GM19438 (cell line): ENCODE results near the gene GLP1R.

Experiments
- ATAC-seq: cut with Tn5 transposase; IDR thresholded peaks from one replicate; pipeline ENCODE4 v1.9.1; 2021; ENCODE audit warnings: low read depth; ENCODE audit not compliant: unreplicated experiment

Gene GLP1R

DNA sequence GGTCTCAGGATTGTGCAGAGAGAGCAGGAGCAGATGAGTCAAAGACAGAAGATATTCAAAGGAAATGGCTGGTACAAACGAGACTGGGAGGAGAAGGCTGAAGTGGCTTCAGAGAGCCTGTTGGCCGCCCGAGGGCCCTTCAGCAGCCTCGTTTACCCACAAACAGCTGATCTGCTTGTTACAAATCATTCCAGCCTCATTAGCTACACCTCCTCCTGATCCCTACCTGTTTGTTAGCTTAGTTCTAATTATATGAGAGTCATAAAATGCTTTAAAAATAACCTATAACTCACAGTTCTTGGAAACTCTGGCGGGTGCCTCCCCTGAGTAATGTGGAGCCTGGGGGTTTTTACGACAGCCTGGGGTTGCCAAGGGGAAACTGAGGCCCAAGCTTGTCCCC, 12.6 kb downstream of the GLP1R start:
- ATAC-seq = no peak

DNA sequence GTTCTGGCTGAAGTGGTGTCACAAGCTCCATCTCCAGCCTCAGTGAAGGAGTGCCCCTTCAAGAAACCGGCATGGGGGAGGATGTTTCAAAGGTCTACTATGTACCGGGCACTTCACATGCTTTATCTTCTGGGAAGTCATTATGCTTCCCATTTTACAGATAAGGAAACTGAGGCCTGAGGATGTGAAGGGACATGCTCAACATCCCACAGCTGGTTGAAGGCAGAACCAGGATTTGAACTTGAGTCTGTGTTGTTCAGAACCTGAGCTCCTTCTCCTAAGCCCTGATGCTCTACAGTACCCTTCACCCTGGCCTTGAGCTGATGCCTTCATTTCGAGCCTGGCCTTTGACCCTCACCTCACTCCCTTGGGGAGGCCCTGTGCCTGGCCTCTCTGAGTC, 13.0 kb downstream of the GLP1R start:
- no peak for ATAC-seq

DNA sequence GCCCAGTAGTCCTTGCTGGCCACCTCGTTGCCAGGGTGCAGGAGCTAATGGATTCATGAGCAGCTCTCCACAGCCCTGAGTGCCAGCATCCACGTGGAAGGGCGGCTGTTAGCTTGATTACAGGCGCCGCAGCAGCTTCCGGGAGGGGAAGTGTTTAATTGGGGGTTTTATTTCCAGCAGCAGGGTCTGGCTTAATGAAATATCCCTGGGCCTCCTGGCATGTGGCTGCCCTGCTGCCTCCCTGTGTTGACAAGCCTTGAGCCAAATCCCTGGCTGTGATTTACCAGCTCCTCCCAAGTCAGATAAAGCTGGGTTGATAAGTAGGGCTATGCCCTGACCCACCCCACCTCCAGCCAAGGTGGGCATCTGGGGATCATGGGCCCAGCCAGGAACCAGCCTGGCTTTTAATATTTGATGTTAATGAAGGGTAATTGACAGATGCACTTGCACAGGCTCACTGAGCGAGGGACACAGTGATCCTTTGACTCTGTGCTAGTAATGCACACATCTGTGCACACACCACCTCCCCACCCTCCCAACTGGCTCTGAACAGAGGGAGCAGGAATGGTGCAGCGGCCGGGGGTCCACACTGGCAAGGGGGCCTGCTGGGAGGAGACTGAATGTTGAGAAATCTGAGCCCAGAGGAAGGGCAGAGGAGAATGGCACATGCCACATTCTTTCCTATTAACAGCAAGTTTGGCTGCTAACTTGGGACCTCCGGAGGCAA, 13.6 kb downstream of the GLP1R start:
- ATAC-seq = no peak

DNA sequence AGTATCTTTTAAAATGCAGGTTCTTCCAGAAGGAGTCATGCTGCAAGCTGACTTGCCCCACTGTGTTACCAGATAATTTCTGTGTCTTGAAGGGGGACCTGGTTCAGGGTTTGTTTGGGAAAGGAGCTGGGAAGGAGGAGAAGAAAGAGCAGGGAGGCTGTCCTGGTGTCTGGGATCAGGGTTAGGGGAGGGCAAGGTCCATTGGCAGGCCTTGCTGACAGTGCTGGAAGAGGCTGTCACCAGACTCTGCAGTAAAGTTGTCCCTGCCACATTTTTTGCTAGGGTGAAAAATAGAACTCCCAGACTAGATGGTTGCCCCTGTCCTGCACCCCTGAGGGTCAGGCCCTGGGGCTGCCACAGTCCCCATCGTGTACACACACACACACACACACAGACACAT, 14.9 kb downstream of the GLP1R start:
- ATAC-seq = no peak

DNA sequence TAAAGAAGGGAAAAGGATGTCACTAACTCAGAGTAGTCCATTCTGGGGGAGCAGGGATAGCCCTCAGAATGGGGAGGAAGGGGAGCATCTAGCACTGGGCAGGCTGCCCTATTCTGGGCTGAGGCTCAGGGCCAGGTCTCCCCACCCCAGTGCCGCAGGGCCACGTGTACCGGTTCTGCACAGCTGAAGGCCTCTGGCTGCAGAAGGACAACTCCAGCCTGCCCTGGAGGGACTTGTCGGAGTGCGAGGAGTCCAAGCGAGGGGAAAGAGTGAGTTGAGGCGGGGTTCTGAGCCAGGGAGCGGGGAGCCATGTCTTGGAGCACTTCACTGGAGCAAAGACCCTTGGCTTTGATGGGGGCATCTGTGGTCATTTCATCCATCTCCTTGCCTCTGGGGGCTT, 17.0 kb downstream of the GLP1R start:
- ATAC-seq = no peak

DNA sequence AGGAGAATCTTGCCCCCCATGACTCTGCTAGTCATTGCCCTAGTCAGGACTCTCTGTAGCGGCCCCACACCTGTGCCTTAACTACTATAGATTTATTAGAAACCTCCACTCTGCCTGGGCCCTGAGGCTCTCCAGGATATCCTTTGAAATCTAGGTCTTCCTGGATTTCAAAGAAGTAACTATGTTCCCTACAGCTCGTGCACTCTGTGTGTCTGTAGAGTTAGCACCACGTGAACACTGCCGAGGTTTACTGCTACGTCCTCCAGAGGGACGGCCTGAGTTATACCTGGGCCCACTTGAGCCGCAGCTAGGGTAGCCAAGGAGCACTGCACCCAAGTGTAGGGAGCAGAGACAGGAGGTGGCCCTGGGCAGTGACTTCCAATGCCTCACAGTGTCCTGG, 19.8 kb downstream of the GLP1R start:
- no peak for ATAC-seq

DNA sequence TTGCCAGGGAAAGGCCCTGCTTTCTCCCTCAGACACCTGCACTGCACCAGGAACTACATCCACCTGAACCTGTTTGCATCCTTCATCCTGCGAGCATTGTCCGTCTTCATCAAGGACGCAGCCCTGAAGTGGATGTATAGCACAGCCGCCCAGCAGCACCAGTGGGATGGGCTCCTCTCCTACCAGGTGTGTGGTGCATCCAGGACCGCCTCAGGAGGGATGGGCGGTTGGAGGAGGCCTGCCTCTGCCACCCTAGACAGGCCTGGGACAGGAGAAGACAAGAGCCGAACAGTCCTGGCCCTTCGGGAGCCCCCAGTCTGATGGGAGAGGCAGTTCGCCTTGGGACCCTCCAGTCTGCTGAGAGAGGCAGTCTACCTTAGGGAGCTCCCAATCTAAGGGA, 24.2 kb downstream of the GLP1R start:
- no peak for ATAC-seq

DNA sequence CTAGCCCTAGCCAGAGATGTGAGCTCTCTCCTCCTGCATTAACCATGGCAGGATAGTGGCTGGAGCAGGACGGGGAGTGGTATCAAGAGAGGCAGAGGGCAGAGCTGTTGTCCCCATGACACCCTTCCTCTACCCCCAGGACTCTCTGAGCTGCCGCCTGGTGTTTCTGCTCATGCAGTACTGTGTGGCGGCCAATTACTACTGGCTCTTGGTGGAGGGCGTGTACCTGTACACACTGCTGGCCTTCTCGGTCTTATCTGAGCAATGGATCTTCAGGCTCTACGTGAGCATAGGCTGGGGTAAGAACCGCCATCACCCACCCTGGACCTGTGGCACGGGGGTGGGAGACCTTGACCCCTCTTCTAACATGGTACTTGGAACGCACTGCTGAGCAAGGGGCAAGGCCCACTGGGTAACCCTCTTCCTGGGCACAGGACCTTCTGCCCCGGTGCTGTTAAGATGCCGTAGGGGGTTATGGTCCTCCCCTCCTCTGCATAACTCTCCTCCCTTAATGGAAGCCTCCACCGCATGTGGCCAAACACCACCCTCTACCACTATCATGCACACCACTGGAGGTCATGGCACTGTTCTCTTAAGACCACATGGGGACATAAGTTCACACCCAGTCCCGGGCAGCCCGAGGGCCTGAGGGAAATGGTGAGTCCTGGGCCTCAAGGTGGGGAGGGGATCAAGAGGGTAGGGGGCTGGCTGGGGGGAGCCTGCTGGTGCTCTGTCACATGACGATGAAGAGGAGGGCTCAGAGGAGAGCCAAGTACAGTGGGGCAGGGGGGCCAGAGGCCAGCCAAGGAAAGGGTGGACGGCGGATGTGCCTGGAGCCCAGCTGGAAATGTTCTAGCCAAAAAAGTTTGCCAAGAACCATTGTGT, 25.1 kb downstream of the GLP1R start:
- no peak for ATAC-seq

DNA sequence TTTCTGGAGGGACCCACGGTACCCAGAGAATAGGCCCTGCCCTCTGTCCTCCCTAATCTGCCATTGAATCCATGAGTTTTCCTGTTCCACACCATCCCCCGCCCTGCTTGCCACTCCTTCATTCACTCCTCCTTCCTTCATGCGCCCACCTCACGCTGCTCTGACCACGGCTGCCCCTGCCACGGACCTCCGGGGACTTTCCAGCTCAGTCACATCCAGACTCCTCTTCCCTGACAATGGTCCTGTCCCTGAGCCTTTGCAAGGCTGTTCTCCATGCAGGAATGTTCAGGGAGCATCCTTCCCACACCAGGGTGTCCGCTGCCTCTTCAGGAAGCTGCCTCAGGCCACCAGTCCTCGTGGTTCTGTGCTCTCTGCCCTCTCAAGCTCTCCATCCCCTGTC, 25.9 kb downstream of the GLP1R start:
- ATAC-seq = no peak

DNA sequence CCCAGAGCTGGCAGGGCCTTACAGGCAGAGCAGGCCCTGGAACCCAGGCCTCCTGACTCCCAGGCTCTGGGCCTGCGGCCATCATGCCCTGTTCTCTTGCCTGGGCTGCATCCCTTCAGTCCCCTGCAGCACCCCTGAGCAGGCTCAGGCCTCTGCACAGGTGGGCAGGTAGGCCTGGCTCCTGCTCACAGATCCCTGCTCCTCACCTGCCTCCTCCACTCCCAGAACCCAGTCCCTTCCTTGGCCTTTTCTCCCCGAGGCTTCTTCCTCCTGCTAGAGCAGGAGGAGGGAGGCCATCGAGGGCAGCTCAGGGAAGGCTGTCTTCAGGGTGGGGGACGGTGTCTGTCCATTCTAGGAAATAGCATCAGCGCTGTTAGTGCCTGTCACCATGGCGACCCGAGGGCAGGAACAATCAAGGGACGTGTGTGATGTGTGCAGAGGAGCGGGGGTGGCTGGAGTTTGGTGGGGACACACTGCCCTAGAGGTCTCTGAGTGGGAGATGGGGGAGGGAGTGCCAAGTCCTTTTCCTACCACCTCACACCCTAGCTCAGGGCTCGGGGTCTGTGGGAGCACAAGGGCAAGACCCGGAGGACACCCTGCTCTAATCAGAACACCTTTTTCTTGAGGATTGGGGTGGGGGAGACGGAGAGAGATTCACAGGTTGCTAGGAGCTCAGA, 26.6 kb downstream of the GLP1R start:
- no peak for ATAC-seq

DNA sequence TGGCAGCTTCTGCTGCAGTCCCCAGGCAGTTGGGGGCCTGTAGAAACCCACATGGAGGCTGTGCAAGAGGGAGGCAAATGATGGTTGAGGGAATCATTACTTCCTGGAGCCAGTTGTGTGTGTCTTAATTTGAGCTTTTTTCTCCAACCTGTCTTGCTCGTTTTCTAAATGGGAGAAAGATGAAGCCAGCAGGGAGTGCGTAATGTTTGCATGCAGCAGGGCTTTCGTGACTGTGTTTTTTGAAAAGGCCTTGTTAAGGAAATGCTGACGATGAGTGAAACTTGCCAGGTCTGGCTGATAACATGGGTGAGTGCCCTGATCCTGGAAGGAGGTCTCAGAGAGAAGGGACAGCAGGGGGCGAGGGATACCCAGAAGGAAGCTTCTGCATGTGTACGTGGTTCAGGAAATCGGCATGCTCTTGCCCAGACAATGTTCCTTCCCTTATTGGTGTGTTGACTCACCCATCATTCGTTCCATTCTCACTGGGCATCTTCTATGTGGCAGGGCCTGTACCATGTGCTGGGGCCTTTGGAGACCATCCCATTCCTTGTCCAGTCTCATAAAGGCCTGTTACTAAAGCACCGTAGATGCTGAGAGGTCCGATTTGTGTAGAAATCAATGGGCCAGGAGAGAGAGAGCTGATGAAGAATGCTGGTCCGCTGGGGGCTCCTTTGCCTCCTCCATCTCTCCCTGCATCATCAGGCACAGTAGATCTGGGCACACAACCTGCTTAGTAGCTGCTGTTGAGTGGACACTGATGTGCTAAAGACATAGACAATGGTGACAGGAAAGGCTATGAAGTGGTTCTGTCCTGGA, 27.4 kb downstream of the GLP1R start:
- ATAC-seq = no peak

DNA sequence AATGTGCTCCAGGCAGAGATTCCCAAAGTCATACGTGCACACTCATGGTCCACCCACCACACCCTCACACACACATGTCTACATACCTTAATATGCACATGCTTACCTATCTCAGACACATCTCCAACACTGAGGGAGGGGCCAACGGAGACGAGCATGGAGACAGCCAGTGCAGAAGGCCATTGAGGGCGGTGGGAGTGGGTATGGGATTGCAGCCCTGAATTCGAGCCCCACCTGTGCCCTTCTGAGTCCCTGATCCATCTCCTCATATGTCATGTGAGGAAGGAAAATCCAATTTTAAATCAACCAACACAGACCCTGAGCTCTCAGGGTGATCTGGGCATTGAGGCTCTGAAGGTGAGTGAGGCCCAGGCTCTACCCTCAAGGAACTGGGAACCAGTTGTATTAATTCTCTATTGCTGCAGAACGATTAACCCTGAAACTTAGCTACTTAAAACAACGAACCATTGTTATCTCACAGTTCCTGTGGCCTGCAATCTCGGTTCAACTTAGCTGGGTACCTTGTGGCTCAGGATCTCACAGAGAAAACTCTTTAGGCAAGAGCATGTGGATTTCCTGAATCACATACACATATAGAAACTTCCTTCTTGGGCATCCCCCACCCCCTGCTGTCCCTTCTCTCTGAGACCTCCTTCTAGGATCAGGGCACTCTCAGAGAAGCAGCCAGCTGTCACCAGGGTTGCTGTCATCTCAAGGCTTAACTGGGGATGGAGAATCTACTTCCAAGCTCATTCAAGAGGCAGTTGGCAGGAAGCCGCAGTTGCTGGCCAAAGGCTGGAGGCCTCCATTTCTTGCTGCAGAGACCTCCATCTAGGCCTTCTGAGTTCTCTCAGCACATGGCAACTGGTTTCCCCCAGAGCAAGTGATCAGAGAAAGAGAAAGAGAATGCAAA, 28.3 kb downstream of the GLP1R start:
- no peak for ATAC-seq

DNA sequence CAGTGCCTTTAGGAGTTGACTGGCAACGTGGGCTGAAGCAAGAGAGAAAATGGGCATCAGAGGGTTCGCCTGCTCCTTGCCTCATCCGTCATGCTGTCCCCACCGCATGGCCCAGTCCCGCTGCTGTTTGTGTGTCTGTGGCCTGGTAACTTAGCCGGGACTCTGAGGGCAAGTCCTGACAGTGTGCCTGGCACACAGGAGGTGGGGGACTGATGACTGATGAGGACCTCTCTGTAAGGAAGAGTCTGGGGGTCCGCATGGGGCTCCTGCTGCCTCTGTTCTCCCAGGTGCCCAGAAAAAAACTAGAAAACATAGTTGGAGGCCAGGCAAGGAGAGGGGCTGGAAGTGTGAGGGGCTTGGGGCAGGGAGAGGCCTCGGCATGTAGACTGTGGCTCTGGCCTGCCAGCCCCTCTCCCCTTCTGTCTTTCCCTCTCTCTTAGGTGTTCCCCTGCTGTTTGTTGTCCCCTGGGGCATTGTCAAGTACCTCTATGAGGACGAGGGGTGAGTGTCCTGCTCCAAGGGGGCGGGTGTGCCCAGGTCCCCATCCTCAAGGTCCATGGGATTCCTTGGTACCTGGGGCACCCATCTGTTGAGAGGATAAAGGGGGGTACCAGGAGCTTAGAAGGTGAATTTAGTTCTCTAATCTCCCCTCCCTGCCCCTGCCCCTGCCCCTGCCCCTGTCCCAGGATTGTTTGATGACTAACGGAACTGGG, 29.5 kb downstream of the GLP1R start:
- ATAC-seq = no peak

DNA sequence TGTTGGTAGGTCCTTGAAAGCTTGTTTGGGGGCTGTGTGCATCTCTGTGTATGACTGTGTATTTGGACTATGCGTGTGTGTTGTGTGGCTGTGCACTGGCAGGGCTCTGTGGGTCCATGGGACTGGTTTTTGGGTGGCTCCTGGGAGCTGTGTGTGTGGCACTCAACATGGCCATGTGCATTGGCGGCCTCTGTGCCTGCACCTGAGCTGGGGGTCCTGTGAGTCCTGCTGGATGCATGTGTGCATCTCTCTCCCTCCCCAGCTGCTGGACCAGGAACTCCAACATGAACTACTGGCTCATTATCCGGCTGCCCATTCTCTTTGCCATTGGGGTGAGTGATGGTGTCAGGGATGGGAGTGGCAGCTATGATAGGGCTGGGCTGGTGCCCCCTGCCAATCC, 30.1 kb downstream of the GLP1R start:
- ATAC-seq = no peak

DNA sequence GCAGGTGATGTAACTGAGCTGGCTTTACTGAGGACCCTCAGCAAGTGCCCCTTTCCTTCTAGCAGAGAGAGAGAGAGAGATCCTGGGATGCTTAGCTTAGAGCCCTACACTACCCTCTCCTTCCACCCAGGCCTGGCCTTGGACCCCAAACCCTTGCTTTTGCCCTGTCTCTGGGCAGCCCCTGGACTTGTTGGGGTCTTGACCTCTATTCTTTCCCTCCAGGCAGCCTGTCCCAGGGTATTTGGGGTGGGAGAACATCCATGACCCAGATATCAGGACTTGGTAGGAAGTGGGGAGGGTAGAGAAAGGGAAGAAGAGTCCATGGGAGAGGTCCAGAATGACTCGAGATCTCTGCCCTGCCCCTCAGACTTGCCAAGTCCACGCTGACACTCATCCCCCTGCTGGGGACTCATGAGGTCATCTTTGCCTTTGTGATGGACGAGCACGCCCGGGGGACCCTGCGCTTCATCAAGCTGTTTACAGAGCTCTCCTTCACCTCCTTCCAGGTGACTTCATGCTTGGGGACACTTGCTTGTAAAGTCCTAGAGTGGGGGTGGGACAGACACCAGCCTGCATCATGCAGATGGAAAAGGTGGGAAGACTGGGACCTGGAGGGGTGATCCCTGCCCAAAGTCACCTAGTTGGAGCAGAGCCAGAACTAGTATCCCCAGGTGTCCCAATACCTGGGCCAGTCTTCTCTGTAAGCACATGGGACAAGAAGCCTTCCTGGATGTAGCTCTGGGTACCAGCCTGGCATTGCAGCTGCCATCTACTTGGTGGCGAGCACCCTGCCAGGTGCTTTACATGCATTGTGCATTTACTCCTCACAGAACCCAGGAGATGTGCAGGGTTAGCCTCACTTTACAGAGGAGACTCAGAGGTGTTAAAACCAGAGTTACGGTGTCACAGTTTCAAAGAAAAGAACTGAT, 30.9 kb downstream of the GLP1R start:
- ATAC-seq = no peak

DNA sequence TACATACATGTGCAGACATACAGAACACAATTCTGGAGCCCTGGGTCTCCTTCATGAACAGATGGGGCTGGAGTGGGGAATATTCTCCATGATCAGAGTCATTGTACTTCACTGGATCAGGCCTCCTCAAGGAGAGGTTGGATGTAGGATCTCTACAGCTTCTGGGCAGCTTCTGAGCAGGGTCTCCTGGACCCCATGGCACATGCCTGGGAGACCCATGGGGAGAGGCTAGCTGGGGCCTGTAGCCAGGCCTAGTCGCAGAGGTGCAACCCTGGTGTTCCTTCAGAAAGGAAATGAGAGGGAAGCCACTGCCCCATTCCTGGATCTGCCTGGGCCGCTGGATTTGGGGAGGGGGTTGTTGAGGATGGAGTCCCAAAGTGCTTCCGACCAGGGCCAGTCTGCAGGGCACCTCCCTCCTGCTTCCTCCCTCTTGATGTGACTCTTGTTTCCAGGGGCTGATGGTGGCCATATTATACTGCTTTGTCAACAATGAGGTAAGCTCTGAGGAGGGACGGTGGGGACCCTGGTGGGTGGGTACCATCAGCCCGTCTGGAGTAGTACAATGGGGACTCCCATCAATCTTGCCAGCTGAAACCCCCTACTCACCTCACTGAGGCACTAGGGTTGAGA, 31.8 kb downstream of the GLP1R start:
- ATAC-seq = no peak

DNA sequence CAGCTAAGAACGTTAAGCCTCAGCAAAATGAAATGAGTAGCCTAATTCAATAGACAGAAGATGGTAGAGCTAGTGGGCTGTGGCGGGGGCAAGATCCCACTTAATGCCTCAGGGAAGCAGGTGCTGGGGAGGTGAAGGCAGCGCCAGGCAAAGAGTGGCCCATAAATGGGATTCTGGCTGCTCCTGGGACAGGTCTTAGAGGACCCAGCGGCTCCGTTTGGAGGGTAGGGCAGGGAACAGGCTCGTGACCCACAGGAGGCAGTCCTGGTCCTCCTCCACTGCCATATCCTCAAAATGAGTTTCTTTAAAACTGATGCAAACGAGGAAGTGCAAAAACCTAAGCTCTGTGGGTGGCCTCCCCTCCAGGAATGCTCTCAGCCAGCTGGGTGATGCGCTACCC, 33.7 kb downstream of the GLP1R start:
- no peak for ATAC-seq

DNA sequence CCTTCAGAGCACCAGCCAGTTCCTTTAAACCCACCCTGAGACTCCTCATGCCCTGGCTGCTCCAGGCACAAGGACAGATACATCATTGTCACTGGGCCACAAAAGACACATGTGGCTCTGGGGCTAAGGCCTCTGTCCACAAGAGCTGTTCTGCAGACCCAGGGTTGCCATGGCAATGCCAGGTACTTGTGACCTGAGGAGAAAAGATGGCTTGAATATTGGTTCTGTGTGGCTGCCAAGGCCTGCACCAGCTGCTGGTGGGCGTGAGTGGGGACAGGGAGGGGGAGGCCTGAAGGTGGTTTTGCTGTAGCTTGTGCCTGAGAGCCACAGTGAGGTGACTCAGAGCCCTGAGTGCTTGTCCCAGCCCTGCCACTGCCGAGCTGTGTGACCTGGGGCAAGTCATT, 34.7 kb downstream of the GLP1R start:
- ATAC-seq = no peak
